Activated naive CD4-positive, alpha-beta T cell treated with anti-CD3 and anti-CD28 coated beads, Interleukin-2, amount 50 U/mL, for 72 hours (primary cell): ENCODE results near the gene GPRIN3. TPM values are rescaled to one million over a fixed set of nuclear protein-coding genes. Genes with fewer than 3 reads are reported as not detected.

Source experiments
- ATAC-seq, 2 donors: fragments of 150-1000 bp; cut with Tn5 transposase; 2 replicates each; pipeline ENCODE4 v1.10.0; 2021; ENCODE audit warnings: mild to moderate bottlenecking in 2 of 2, moderate library complexity in 2 of 2
- DNase-seq, 2 donors: peaks; one replicate each; pipeline ENCODE4 v3.0.0; 2021 to 2022; ENCODE audit warnings: low spot score in 2 of 2
- H3K27ac Mint-ChIP-seq, 2 donors: one replicate each; pipeline ENCODE4 v1.8.0; 2022; ENCODE audit warnings: mild to moderate bottlenecking in 2 of 2, mixed read lengths in 2 of 2
- H3K36me3 Mint-ChIP-seq, 2 donors: one replicate each; pipeline ENCODE4 v1.8.0; 2022; ENCODE audit warnings: mixed read lengths in 2 of 2
- H3K9me3 Mint-ChIP-seq, 2 donors: one replicate each; pipeline ENCODE4 v1.8.0; 2022; ENCODE audit warnings: mixed read lengths in 2 of 2
- total RNA-seq, 2 donors: library from RNA; stranded (reverse); gene quantifications; one replicate each; pipeline ENCODE4 v1.2.3, GENCODE V29; 2022

The GPRIN3 gene
- total RNA-seq, 2 donors from 2014 or later = 12.4 to 26.1 TPM

GRCh38 chr4:89284020-89284424, 23.6 kb downstream of the GPRIN3 start:
- Mint-ChIP-seq H3K27ac (peak overlapping the region; percentile 53 to 69), H3K36me3 (peaks cover 0 to 2% of the 10 kb centered on the region in 2 donors), H3K9me3 (no peaks in the 10 kb centered on the region)
- DNase-seq (no peak), ATAC-seq (peak; percentile 29 to 41)

GRCh38 chr4:89283226-89284009, 24.2 kb downstream of the GPRIN3 start:
- no peak for DNase-seq
- ATAC-seq = peak in 1 of 2 donors; percentile 34
- Mint-ChIP-seq H3K9me3 (no peaks in the 10 kb centered on the region), H3K36me3 (peaks cover 0 to 4% of the 10 kb centered on the region in 2 donors), H3K27ac (peak overlapping the region; percentile 53 to 69)

GRCh38 chr4:89279385-89279784, 28.2 kb downstream of the GPRIN3 start:
- H3K36me3 Mint-ChIP-seq = peaks cover 7 to 16% of the 10 kb centered on the region in 2 donors
- DNase-seq = no peak
- no peak for ATAC-seq
- no peak overlapping the region for H3K27ac Mint-ChIP-seq
- H3K9me3 Mint-ChIP-seq = peaks cover 0 to 5% of the 10 kb centered on the region in 2 donors

GRCh38 chr4:89277412-89277811, 30.2 kb downstream of the GPRIN3 start:
- Mint-ChIP-seq H3K27ac (no peak overlapping the region), H3K9me3 (peaks cover 0 to 5% of the 10 kb centered on the region in 2 donors), H3K36me3 (peaks cover 7 to 22% of the 10 kb centered on the region in 2 donors)
- ATAC-seq = no peak
- no peak for DNase-seq

- ATAC-seq (no peak), DNase-seq (no peak)
- peaks cover 0 to 5% of the 10 kb centered on the region in 2 donors for H3K9me3 Mint-ChIP-seq
- H3K36me3 Mint-ChIP-seq = peaks cover 7 to 29% of the 10 kb centered on the region in 2 donors
- H3K27ac Mint-ChIP-seq = no peak overlapping the region
Measured at GRCh38 chr4:89276296-89276695, 31.3 kb downstream of the GPRIN3 start.

GRCh38 chr4:89275587-89275986, 32.0 kb downstream of the GPRIN3 start:
- H3K36me3 Mint-ChIP-seq = peaks cover 7 to 29% of the 10 kb centered on the region in 2 donors
- no peak overlapping the region for H3K27ac Mint-ChIP-seq
- peaks cover 0 to 5% of the 10 kb centered on the region in 2 donors for H3K9me3 Mint-ChIP-seq
- DNase-seq (no peak), ATAC-seq (no peak)

- H3K27ac Mint-ChIP-seq = no peak overlapping the region
Measured at GRCh38 chr4:89273741-89274141, 33.9 kb downstream of the GPRIN3 start.

GRCh38 chr4:89270792-89271191, 36.8 kb downstream of the GPRIN3 start:
- DNase-seq (no peak), ATAC-seq (peak; percentile 50 to 68)
- Mint-ChIP-seq H3K36me3 (peaks cover 0 to 27% of the 10 kb centered on the region in 2 donors), H3K27ac (no peak overlapping the region), H3K9me3 (peaks cover 0 to under 1% of the 10 kb centered on the region in 2 donors)

More at GRCh38 chr4:89273741-89274141, 33.9 kb downstream of the GPRIN3 start:
- Mint-ChIP-seq H3K9me3 (peaks cover 0 to 5% of the 10 kb centered on the region in 2 donors), H3K36me3 (peaks cover 7 to 34% of the 10 kb centered on the region in 2 donors)
- DNase-seq (no peak), ATAC-seq (no peak)

- Mint-ChIP-seq H3K9me3 (peaks cover 0 to 6% of the 10 kb centered on the region in 2 donors), H3K27ac (no peak overlapping the region), H3K36me3 (peaks cover 0 to 32% of the 10 kb centered on the region in 2 donors)
- no peak for DNase-seq
- ATAC-seq = no peak
Measured at GRCh38 chr4:89269121-89269666, 38.4 kb downstream of the GPRIN3 start.

GRCh38 chr4:89268679-89269078, 38.9 kb downstream of the GPRIN3 start:
- no peak for DNase-seq

GRCh38 chr4:89267846-89268245, 39.8 kb downstream of the GPRIN3 start:
- ATAC-seq = no peak
- no peak for DNase-seq
- peaks cover 0 to 11% of the 10 kb centered on the region in 2 donors for H3K9me3 Mint-ChIP-seq
- H3K36me3 Mint-ChIP-seq = peaks cover 0 to 42% of the 10 kb centered on the region in 2 donors
- no peak overlapping the region for H3K27ac Mint-ChIP-seq

More at GRCh38 chr4:89268679-89269078, 38.9 kb downstream of the GPRIN3 start:
- peaks cover 0 to 34% of the 10 kb centered on the region in 2 donors for H3K36me3 Mint-ChIP-seq
- ATAC-seq = no peak
- peaks cover 0 to 11% of the 10 kb centered on the region in 2 donors for H3K9me3 Mint-ChIP-seq
- no peak overlapping the region for H3K27ac Mint-ChIP-seq

- H3K36me3 Mint-ChIP-seq = peaks cover 0 to 45% of the 10 kb centered on the region in 2 donors
- peaks cover 0 to 11% of the 10 kb centered on the region in 2 donors for H3K9me3 Mint-ChIP-seq
- H3K27ac Mint-ChIP-seq = no peak overlapping the region
- DNase-seq (no peak), ATAC-seq (no peak)
Measured at GRCh38 chr4:89267392-89267791, 40.2 kb downstream of the GPRIN3 start.

- ATAC-seq (no peak), DNase-seq (no peak)
- peaks cover 0 to 11% of the 10 kb centered on the region in 2 donors for H3K9me3 Mint-ChIP-seq
- peaks cover 0 to 38% of the 10 kb centered on the region in 2 donors for H3K36me3 Mint-ChIP-seq
- no peak overlapping the region for H3K27ac Mint-ChIP-seq
Measured at GRCh38 chr4:89266128-89266527, 41.5 kb downstream of the GPRIN3 start.

GRCh38 chr4:89263265-89263664, 44.3 kb downstream of the GPRIN3 start:
- Mint-ChIP-seq H3K27ac (peak overlapping the region in 1 of 2 donors; percentile 20), H3K9me3 (peaks cover 0 to 11% of the 10 kb centered on the region in 2 donors), H3K36me3 (peaks cover 0 to 34% of the 10 kb centered on the region in 2 donors)
- DNase-seq (no peak), ATAC-seq (no peak)

GRCh38 chr4:89259301-89260028, 48.1 kb downstream of the GPRIN3 start:
- H3K36me3 Mint-ChIP-seq = peaks cover 3 to 37% of the 10 kb centered on the region in 2 donors
- peak overlapping the region in 1 of 2 donors; percentile 10 for H3K27ac Mint-ChIP-seq
- ATAC-seq (no peak), DNase-seq (no peak)
- peaks cover 0 to 12% of the 10 kb centered on the region in 2 donors for H3K9me3 Mint-ChIP-seq

GRCh38 chr4:89258506-89258905, 49.1 kb downstream of the GPRIN3 start:
- H3K27ac Mint-ChIP-seq = no peak overlapping the region
- peaks cover 0 to 10% of the 10 kb centered on the region in 2 donors for H3K9me3 Mint-ChIP-seq
- DNase-seq (no peak), ATAC-seq (no peak)
- H3K36me3 Mint-ChIP-seq = peaks cover 6 to 37% of the 10 kb centered on the region in 2 donors

- Mint-ChIP-seq H3K9me3 (peaks cover 0 to 10% of the 10 kb centered on the region in 2 donors), H3K36me3 (peaks cover 6 to 28% of the 10 kb centered on the region in 2 donors), H3K27ac (no peak overlapping the region)
- no peak for ATAC-seq
- no peak for DNase-seq
Measured at GRCh38 chr4:89257376-89257775, 50.2 kb downstream of the GPRIN3 start.
